ENCODE measurements around the gene ARHGAP40. TPM values are rescaled to one million over a fixed set of nuclear protein-coding genes. Genes with fewer than 3 reads are reported as not detected.

The ARHGAP40 gene
- total and polyA plus RNA-seq, 2 of the 13 experiments (the other 11 are each of a cell fraction or from before 2014, with no cell fraction given): 0.75 to 2.1 TPM

- TF ChIP-seq ZBTB1 (CRISPR knock-in tag; IDR thresholded peaks at IDR 0.05; ENCODE audit: borderline replicate concordance) (no peak), ZNF317 (CRISPR knock-in tag; IDR thresholded peaks at IDR 0.05) (peak; percentile 63; the same call in 1 of the 2 replicates), JUNB (CRISPR knock-in tag; IDR thresholded peaks at IDR 0.05; ENCODE audit: borderline replicate concordance) (peak; percentile 98), TBL1XR1 (IDR thresholded peaks at IDR 0.05; ENCODE audit: borderline replicate concordance, low read length, partially characterized antibody) (peak; percentile 93), SOX13 (IDR thresholded peaks at IDR 0.05) (peak; percentile 87), SOX13 (CRISPR knock-in tag; conservative IDR thresholded peaks at IDR 0.05 in 1 of 2, IDR thresholded peaks at IDR 0.05 in 1 of 2) (peak in 1 of 2 experiments; percentile 93; a peak in 2 of 4 replicates), ISX (CRISPR knock-in tag; conservative IDR thresholded peaks at IDR 0.05) (0 out of 2 replicates have a peak, but pooled peaks have one; percentile 12), MED13 (CRISPR knock-in tag; IDR thresholded peaks at IDR 0.05) (0 out of 2 replicates have a peak, but pooled peaks have one; percentile 33), THYN1 (CRISPR knock-in tag; IDR thresholded peaks at IDR 0.05; ENCODE audit: borderline replicate concordance, low read depth) (no peak), ZNF326 (CRISPR knock-in tag; IDR thresholded peaks at IDR 0.05; ENCODE audit: borderline replicate concordance) (no peak), ZNF557 (CRISPR knock-in tag; IDR thresholded peaks at IDR 0.05) (peak; percentile 86), AGO1 (IDR thresholded peaks at IDR 0.05; ENCODE audit: low read depth, low read length, poor library complexity, severe bottlenecking) (no peak), HNRNPUL1 (IDR thresholded peaks at IDR 0.05; ENCODE audit: low read depth, low read length) (peak; percentile 69; the same call in 1 of the 2 replicates), ZNF670 (CRISPR knock-in tag; IDR thresholded peaks at IDR 0.05; ENCODE audit: borderline replicate concordance) (peak; percentile 77; the same call in 1 of the 2 replicates), RFX5 (IDR thresholded peaks at IDR 0.05; ENCODE audit: low read depth, low read length) (no peak), BRCA1 (CRISPR knock-in tag; IDR thresholded peaks at IDR 0.05) (0 out of 2 replicates have a peak, but pooled peaks have one; percentile 59), SATB2 (CRISPR knock-in tag; IDR thresholded peaks at IDR 0.05) (0 out of 2 replicates have a peak, but pooled peaks have one; percentile 65), MXD4 (CRISPR knock-in tag; IDR thresholded peaks at IDR 0.05) (peak; percentile 69), MBD4 (IDR thresholded peaks at IDR 0.05; ENCODE audit: borderline replicate concordance, low read length) (no peak; the same call in 1 of the 2 replicates), THAP11 (CRISPR knock-in tag; IDR thresholded peaks at IDR 0.05) (peak; percentile 70; the same call in 1 of the 2 replicates), ZNF652 (CRISPR knock-in tag; IDR thresholded peaks at IDR 0.05; ENCODE audit: borderline replicate concordance, low read depth) (peak; percentile 68; the same call in 1 of the 2 replicates), ZNF569 (CRISPR knock-in tag; IDR thresholded peaks at IDR 0.05; ENCODE audit: borderline replicate concordance) (no peak), ZNF367 (CRISPR knock-in tag; IDR thresholded peaks at IDR 0.05; ENCODE audit: borderline replicate concordance) (no peak), MEIS2 (CRISPR knock-in tag; IDR thresholded peaks at IDR 0.05) (peak; percentile 70), ZSCAN22 (CRISPR knock-in tag; IDR thresholded peaks at IDR 0.05) (0 out of 2 replicates have a peak, but pooled peaks have one; percentile 54), SOX6 (IDR thresholded peaks at IDR 0.05) (no peak), SOX6 (CRISPR knock-in tag; IDR thresholded peaks at IDR 0.05) (peak; percentile 95)
- TF ChIP-seq, protein P1, sequence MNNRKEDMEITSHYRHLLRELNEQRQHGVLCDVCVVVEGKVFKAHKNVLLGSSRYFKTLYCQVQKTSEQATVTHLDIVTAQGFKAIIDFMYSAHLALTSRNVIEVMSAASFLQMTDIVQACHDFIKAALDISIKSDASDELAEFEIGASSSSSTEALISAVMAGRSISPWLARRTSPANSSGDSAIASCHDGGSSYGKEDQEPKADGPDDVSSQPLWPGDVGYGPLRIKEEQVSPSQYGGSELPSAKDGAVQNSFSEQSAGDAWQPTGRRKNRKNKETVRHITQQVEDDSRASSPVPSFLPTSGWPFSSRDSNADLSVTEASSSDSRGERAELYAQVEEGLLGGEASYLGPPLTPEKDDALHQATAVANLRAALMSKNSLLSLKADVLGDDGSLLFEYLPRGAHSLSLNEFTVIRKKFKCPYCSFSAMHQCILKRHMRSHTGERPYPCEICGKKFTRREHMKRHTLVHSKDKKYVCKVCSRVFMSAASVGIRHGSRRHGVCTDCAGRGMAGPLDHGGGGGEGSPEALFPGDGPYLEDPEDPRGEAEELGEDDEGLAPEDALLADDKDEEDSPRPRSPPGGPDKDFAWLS (CRISPR knock-in tag; IDR thresholded peaks at IDR 0.05; ENCODE audit: borderline replicate concordance): no peak
- TF ChIP-seq, protein P2, sequence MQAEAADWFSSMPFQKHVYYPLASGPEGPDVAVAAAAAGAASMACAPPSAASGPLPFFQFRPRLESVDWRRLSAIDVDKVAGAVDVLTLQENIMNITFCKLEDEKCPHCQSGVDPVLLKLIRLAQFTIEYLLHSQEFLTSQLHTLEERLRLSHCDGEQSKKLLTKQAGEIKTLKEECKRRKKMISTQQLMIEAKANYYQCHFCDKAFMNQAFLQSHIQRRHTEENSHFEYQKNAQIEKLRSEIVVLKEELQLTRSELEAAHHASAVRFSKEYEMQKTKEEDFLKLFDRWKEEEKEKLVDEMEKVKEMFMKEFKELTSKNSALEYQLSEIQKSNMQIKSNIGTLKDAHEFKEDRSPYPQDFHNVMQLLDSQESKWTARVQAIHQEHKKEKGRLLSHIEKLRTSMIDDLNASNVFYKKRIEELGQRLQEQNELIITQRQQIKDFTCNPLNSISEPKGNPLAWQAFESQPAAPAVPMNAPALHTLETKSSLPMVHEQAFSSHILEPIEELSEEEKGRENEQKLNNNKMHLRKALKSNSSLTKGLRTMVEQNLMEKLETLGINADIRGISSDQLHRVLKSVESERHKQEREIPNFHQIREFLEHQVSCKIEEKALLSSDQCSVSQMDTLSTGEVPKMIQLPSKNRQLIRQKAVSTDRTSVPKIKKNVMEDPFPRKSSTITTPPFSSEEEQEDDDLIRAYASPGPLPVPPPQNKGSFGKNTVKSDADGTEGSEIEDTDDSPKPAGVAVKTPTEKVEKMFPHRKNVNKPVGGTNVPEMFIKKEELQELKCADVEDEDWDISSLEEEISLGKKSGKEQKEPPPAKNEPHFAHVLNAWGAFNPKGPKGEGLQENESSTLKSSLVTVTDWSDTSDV (CRISPR knock-in tag; IDR thresholded peaks at IDR 0.05): no peak
Observed at GRCh38 chr20:38604873-38605303, 3.3 kb downstream of the ARHGAP40 start (continued).
